ENCODE data around the gene GJD4. TPM values are rescaled to one million over a fixed set of nuclear protein-coding genes. Genes with fewer than 3 reads are reported as not detected.

Gene GJD4
- total RNA-seq, 6 experiments from 2014 or later = not detected

- no peaks in the 10 kb centered on the region for H3K36me3 ChIP-seq
- WGBS (ENCODE audit: insufficient coverage, low coverage, low lambda C conversion rate, missing lambda C conversion rate) = 54% methylated on average over 2 of the region's 3 CpGs
- ATAC-seq = no peak
- no peaks in the 10 kb centered on the region for H3K4me1 ChIP-seq
- no peaks in the 10 kb centered on the region for H3K9me3 ChIP-seq
- H3K27me3 ChIP-seq = no peaks in the 10 kb centered on the region
- no peak overlapping the region for H3K4me3 ChIP-seq
- no peak for DNase-seq
- TF ChIP-seq POLR2A (IDR thresholded peaks at IDR 0.05) = no peak
- TF ChIP-seq, protein P1, sequence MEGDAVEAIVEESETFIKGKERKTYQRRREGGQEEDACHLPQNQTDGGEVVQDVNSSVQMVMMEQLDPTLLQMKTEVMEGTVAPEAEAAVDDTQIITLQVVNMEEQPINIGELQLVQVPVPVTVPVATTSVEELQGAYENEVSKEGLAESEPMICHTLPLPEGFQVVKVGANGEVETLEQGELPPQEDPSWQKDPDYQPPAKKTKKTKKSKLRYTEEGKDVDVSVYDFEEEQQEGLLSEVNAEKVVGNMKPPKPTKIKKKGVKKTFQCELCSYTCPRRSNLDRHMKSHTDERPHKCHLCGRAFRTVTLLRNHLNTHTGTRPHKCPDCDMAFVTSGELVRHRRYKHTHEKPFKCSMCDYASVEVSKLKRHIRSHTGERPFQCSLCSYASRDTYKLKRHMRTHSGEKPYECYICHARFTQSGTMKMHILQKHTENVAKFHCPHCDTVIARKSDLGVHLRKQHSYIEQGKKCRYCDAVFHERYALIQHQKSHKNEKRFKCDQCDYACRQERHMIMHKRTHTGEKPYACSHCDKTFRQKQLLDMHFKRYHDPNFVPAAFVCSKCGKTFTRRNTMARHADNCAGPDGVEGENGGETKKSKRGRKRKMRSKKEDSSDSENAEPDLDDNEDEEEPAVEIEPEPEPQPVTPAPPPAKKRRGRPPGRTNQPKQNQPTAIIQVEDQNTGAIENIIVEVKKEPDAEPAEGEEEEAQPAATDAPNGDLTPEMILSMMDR (IDR thresholded peaks at IDR 0.05) = no peak
- intact Hi-C loops (cut with DNase I) = no loop called here
- H3K27ac ChIP-seq = no peak overlapping the region
Measured at GRCh38 chr10:35579116-35579515, 26.0 kb upstream of the GJD4 start.

- TF ChIP-seq, protein P1 (IDR thresholded peaks at IDR 0.05) = no peak
- no peak for TF ChIP-seq POLR2A (IDR thresholded peaks at IDR 0.05)
- Histone ChIP-seq H3K36me3 (no peaks in the 10 kb centered on the region), H3K27ac (no peak overlapping the region), H3K4me3 (no peak overlapping the region), H3K27me3 (no peaks in the 10 kb centered on the region), H3K4me1 (no peaks in the 10 kb centered on the region), H3K9me3 (no peaks in the 10 kb centered on the region)
- intact Hi-C loops (cut with DNase I) = no loop called here
- DNase-seq = peak in 1 of 3 donors; percentile 7
- no peak for ATAC-seq
- WGBS (ENCODE audit: insufficient coverage, low coverage, low lambda C conversion rate, missing lambda C conversion rate) = 73% methylated on average over 12 of the region's 12 CpGs
Measured at GRCh38 chr10:35579726-35580422, 25.3 kb upstream of the GJD4 start.

DNA sequence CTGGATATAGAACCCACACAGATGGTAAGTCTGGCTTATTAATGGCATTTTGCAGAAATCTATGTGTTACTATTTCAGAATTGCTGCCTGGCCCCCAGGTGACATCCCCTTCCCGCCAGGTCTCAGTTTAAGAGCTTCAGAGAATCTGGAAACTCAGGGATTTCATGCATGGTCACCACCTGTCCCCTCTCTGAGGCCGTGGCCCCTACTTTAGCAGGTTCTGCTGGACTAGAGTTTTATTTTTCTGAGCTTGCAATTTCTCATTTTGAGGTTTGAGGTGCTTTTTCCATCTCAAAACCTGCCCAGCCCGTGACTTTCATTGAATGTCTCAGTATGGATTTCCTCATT is 24.7 kb upstream of the GJD4 start:
- Histone ChIP-seq H3K9me3 (no peaks in the 10 kb centered on the region), H3K4me1 (no peaks in the 10 kb centered on the region), H3K27me3 (no peaks in the 10 kb centered on the region), H3K4me3 (no peak overlapping the region), H3K36me3 (no peaks in the 10 kb centered on the region), H3K27ac (no peak overlapping the region)
- DNase-seq (no peak), ATAC-seq (no peak)
- no peak for TF ChIP-seq POLR2A (IDR thresholded peaks at IDR 0.05)
- TF ChIP-seq, protein P1 (IDR thresholded peaks at IDR 0.05) = no peak
- WGBS (ENCODE audit: insufficient coverage, low coverage, low lambda C conversion rate, missing lambda C conversion rate) = 70% methylated on average over 3 of the region's 3 CpGs
- intact Hi-C loops (cut with DNase I) = no loop called here

GRCh38 chr10:35581655-35582054 is 23.5 kb upstream of the GJD4 start:
- intact Hi-C loops (cut with DNase I) = no loop called here
- ATAC-seq (no peak), DNase-seq (peak in 1 of 3 donors; percentile 12)
- 73% methylated on average over 2 of the region's 6 CpGs for WGBS (ENCODE audit: insufficient coverage, low coverage, low lambda C conversion rate, missing lambda C conversion rate)
- Histone ChIP-seq H3K27ac (no peak overlapping the region), H3K4me1 (no peaks in the 10 kb centered on the region), H3K27me3 (no peaks in the 10 kb centered on the region), H3K36me3 (no peaks in the 10 kb centered on the region), H3K4me3 (no peak overlapping the region), H3K9me3 (no peaks in the 10 kb centered on the region)
- no peak for TF ChIP-seq POLR2A (IDR thresholded peaks at IDR 0.05)
- TF ChIP-seq, protein P1 (IDR thresholded peaks at IDR 0.05) = no peak

All from right lobe of liver (tissue), 6 donors.